GM19438 (cell line): Measurements from ENCODE around the gene NCF4.

ENCODE experiments used
- ATAC-seq: cut with Tn5 transposase; IDR thresholded peaks from one replicate; pipeline ENCODE4 v1.9.1; 2021; ENCODE audit warnings: low read depth; ENCODE audit not compliant: unreplicated experiment

The NCF4 gene

DNA sequence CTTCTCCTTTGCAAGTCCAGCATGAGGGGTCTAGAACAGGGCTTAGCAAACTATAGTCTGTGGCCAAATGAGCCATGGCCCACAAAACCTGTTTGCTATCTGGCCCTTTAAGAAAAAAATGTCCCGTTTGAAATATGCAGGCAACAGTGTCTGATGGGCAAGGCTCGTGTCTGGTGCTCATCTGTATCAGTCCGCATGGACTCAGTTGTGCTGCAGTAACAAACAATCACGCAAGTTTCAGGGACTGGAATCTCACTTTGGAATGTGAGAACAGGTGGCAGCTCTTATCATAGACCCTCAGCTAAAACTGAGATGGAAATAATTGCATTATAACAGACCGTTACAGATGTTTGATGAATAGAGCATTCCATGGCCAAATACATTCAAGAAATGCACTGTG is 24.9 kb upstream of the NCF4 start:
- no peak for ATAC-seq

DNA sequence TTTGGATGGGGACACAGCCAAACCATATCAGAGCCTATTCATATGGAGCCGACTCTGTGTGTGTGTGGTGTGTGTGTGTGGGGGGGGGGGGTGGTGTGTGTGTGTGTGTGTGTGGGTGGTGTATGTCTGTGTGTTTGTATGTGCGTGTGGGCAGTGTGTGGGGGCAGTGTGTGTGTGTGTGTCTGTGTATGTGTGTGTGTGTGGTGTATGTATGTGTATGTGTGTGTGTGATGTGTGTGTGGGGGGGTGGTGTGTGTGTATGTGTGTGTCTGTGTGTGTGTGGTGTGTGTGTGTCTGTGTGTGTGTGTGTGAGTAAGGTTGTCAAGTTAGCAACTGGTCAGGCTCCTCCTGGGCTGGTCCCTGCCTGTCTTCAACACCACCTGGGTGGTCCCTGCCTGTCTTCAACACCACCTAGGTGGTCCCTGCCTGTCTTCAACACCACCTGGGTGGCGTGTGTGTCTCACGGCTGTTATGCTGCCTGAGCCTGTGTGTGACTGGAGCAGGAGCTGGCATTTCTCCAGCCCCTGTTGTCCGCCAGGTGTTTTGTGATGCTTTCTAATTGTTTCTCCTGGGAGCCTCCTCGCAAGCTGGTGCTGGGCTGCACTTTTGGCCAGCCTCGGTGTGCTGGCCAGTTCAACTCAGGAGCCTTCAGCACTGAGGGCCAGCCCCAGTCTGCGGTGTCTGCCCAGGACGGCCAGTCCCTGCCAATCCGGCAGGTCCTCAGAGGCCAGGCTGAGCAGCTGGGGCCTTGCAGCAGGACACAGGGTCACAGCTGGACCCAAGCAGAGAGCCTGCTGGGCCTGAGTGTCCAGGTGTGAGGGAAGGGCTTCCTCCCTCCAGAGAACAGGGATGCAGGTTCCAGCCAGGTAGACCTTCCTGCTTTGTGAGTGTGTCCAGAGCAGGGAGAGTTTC is 22.4 kb upstream of the NCF4 start:
- no peak for ATAC-seq

DNA sequence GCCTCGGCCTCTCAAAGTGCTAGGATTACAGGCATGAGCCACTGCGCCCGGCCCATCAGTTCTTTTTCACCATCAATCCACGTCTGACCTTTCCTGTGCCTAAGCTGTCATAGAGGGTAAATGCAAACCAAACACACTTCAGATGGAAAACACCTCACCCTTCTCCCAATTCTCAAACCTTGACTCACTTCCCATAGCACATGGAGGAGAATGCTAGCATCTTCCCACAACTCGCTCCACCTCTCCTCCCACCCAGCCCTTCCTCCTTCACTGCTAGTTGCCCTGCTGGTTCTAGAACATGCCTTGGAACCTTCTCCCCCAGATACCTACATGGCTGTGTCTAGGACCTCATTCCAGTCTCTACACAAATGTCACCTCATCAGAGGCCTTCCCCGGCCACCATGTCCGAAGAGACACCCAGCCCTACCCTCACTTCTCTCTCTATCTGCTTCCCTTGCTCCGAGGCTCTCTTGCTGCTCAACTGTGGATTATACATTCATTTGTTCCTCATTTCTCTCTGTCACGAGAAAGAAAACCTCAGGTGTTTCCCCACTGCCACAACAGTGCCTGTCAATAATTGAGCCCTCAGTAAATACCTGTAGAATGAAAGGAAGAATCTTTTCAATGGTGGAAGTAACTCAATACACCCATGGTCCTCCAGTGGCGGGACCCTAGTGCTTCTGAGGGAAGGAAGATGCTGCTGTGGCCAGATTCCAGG is 21.3 kb upstream of the NCF4 start:
- ATAC-seq, result no peak

- no peak for ATAC-seq
These were observed 20.7 kb upstream of the NCF4 start for GRCh38 chr22:36840106-36840505.

- no peak for ATAC-seq
These were observed 14.5 kb upstream of the NCF4 start for GRCh38 chr22:36846271-36846670.

DNA sequence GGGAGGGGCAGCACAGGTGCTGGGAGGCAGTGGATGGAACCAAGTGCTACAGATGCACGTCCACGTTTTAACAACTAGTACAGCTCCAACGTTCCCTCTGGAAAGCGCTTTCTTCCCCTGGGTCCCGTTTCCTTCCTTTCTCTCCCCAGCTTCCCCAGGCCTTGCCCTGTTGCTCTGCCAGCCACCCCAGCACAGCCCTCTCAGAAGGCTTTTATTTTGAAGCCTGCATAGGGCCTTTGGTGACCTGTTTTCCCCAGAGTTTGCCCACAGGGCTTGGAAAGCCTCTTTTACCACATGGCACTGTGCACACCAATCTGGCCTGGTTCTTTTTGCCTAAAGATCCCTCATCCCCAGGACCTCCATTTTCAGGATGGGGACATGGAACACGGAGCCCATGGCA is 13.9 kb upstream of the NCF4 start:
- ATAC-seq, result no peak

- no peak for ATAC-seq
These were observed 10.8 kb upstream of the NCF4 start for GRCh38 chr22:36850056-36850455.

- ATAC-seq, result no peak
These were observed 10.1 kb upstream of the NCF4 start for GRCh38 chr22:36850682-36851081.

DNA sequence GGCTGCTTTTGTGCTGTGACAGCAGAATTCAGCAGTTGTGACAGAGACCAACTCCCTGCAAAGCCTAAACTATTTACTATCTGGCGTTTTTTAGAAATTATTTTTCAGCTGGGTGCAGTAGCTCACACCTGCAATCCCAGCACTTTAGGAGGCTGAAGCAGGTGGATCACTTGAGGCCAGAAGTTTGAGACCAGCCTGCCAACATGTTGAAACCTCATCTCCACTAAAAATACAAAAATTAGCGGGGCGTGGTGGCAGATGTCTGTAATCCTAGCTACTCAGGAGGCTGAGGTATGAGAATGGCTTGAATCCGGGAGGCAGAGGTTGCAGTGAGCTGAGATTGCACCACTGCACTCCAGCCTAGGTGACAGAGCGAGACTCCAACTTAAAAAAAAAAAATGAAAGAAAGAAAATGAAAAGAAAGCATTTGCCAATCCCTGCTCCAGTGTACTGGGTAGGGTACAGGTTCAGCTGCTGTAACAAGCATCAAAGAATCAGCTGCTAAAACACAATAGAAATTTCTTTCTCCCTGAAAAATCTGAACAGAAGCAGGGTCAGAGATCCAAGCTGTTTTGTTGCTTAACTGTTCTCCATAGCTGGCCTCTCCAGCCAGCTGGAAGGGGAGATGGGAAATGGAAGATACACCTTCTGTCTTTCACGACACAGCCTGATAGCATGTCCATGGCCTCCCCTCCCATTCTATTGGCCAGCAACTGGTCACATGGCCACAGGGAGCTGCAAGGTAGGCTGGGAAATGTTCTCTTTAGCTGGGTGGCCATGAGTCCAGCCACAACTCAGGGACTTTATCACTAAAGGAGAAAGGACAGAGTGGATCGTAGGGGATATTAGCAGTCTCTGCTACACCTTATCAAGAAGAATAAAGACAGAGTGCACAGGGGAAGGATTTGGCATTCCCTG is 8.5 kb upstream of the NCF4 start:
- no peak for ATAC-seq

- ATAC-seq, result no peak
These were observed 7.3 kb upstream of the NCF4 start for GRCh38 chr22:36853407-36854099.

DNA sequence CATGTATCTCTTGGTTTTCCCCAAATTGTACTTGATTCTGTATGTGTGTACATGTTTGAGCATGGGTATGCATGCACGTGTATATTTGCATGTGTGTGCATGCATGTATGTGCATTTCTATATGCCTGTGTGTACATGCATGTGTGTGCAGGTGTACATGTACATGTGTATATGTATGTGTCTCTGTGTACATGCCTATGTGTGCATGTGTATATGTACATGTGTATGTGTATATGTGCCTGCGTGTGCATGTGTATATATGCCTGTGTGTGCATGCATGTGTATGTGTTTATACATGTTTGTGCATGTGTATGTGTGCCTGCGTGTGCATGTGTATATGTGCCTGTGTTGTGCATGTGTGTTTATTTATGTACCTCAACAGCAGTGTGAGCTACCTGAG is 5.3 kb upstream of the NCF4 start:
- ATAC-seq, result no peak

DNA sequence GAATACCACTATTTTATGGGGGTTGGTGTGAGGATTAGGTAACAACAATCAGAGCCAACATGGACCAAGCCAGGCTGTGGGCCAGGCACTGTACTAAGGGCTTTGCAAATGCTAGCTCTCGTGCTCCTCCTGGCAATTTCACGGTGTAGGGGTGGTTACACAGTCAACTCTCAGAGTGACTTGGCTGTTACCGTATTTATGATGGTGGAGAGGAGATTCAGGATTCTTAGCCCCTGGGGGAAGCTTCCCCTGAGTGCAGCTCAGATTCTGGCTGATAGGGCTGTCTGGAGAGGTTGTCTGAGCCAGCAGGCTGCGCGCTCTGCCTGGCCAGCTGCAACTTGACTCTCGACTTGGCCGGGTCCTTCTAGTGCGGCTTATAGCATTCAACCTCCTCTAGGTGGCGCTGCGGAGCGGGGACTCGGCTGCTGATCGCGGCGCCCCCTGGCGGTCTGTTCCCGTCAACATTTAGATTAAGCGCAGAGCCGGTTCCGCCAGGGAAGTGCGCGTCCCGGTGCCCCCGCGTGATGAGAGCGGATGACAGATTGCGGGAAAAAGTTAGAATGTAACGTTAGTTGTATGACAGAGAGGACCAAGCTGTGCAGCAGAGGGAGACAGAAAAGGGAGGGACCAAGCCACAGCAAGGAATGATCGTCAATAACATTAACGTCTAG is 4.5 kb upstream of the NCF4 start:
- no peak for ATAC-seq

DNA sequence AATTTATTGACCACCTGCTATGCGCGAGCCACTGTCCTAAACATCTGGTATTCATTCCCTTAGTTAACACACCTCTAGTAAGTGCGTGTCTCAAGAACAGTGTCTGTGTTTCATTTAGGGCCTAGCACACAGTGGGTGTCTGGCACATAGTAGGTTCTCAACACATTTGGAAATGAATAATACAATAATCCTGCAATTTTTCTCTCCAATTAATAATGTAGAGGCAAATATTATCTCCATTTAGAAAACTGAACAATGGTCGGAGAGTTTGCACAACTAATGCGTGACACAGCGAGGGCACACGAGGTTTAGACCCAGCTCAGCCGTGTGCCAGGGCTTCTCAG is 4.0 kb upstream of the NCF4 start:
- ATAC-seq, result no peak

DNA sequence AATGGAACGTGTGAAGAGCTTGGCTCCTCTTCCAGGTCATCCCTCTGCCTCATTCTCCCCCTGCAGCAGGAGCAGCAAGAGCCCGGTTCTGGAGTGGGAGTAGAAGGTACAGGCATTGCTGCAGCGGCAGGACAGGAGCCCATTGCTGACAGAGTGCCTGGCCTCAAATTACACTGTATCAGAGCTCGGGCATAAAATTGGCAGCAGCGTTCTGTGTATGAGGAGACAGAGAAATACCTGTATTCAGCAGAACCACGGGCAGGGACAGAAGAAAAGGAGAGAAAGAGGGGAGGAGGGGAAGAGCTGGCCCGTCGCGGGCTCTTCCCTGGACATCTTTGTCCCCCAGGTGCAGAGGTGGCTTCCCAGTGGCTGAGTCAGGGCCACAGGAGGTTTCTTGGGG is 2.6 kb upstream of the NCF4 start:
- ATAC-seq, result no peak

DNA sequence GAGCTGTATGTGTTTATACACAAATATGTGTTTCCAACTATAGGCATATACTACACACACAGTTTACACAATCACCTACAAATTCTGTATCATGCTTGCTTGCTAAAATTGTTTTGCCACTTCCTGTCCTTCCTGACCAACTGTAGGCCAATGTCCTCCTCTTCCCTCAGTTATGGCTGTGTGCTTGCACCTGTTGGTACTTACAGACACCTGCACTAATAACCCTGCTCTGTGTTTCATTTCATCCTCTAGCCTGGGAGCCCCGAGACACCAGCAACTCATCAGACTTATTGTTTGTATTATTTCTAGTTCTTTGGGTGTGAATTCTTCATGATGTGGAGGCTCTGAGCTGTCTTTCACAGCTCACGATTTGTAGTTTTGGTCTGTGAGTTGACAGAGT is 1.8 kb upstream of the NCF4 start:
- no peak for ATAC-seq

- ATAC-seq, result no peak
These were observed 789 bp upstream of the NCF4 start for GRCh38 chr22:36860017-36860416.

DNA sequence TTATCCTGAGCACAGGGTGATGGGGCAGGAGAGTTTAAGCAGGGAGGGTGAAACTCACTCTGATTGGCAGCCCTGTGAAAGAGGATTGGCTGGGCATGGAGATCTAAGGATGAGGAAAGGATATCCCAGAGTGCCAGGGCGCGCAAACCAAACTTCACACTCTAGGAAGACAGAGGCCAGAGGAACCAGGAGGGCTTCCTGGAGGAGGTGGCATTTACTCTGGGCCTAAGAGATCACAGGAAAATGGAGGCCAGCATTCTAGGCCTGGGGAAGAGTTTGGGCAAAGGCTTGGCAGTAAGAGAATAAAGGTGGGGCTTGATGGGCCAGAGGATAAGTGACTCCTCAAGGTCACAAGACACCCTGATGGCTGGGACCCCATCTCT is 377 bp upstream of the NCF4 start:
- no peak for ATAC-seq

- ATAC-seq, result peak; percentile 32
These were observed 1.7 kb downstream of the NCF4 start for GRCh38 chr22:36862251-36863242.

DNA sequence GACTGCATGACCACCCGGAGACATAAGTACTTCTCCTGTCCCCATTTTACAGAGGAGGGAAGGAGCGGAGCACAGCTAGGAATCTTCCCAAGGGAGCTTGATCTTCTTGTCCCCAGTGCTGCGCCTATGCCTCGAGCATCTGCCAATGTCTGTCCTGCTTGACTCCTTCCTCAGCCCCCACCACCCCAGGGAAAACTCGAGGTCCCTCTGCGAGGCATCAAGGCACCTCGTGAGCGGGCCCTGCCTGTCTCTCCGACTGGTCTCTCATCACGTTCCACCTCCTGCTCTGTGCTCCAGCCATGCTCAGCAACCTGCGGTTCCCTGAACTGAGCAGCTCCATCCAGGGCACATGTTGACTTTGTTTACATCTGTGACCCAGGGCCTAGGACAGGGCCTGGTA is 2.5 kb downstream of the NCF4 start:
- no peak for ATAC-seq
